Activated CD8-positive, alpha-beta memory T cell treated with anti-CD3 and anti-CD28 coated beads for 1 hour (primary cell): ENCODE data around the gene GRAMD2B.

Experiments
- DNase-seq, 2 donors: peaks; one replicate each; pipeline ENCODE4 v3.0.0-alpha.2; 2020; ENCODE audit warnings: low read depth in 1 of 2; ENCODE audit errors: extremely low read depth in 1 of 2

The GRAMD2B gene

GRCh38 chr5:126531543-126532120 lies 108.4 kb downstream of the GRAMD2B start:
- no peak for DNase-seq

DNA sequence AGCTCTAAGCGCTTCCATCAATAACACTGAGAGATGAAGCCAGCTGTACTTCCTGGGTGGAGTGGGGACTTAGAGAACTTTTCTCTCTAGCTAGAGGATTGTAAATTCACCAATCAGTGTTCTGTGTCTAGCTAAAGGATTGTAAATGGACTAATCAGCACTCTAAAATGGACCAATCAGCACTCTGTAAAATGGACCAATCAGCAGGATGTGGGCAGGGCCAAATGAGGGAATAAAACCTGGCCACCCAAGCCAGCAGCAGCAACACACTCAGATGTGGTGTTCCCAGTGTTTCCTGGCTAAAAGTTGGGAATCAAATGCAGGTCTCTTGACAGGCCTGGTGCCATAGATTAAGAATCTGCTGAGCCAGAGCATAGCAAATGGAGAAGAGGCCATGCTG lies 111.3 kb downstream of the GRAMD2B start:
- DNase-seq, result no peak

GRCh38 chr5:126535856-126536545 lies 112.8 kb downstream of the GRAMD2B start:
- DNase-seq, result no peak

DNA sequence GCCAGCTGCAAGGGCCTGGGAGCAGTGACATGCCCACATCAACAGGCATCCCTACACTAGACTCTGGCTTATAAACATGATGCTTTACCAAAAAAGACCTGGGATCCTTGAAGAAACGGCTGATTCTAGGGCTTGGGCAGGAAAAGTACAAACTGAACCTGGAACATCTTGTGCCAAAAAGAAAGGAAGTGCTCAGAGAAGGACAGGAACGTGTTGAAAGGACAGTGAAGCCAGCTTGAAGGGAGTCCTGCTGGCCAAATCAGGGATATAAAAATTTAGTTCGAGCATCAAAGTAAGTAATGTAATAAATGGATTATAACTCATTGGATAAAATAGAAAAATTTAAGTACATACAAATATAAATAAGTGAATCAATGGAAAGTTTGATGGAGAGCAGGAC lies 113.7 kb downstream of the GRAMD2B start:
- DNase-seq, result no peak

- no peak for DNase-seq
These were observed 115.4 kb downstream of the GRAMD2B start for GRCh38 chr5:126538579-126538978.

GRCh38 chr5:126540631-126541030 lies 117.4 kb downstream of the GRAMD2B start:
- no peak for DNase-seq

- no peak for DNase-seq
These were observed 119.2 kb downstream of the GRAMD2B start for GRCh38 chr5:126542441-126542840.

DNA sequence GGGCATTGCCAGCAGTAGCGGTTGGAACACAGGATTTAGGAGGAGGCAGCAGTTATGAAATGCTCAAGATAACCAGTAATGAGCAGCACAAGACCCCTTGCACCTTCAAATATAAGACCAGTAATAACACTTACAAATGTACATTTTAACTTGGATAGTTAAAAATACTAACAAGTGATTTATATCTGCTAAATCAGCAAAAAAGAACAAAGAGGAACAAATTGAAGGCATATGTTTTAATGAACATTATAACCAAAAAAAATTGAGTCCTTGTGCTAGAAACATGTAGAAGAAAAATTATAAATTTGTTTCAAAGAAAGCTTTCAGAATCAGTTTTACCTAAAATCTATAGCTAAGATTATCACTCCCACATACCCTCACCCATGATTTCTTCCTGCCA lies 119.8 kb downstream of the GRAMD2B start:
- DNase-seq, result no peak

GRCh38 chr5:126543660-126544059 lies 120.5 kb downstream of the GRAMD2B start:
- no peak for DNase-seq
